GM19395 (cell line): ENCODE data around the gene CSTF2T.

Experiments used
- ATAC-seq: cut with Tn5 transposase; IDR thresholded peaks from one replicate; pipeline ENCODE4 v1.9.1; 2021; ENCODE audit warnings: mild to moderate bottlenecking, moderate library complexity; ENCODE audit not compliant: unreplicated experiment

CSTF2T gene

DNA sequence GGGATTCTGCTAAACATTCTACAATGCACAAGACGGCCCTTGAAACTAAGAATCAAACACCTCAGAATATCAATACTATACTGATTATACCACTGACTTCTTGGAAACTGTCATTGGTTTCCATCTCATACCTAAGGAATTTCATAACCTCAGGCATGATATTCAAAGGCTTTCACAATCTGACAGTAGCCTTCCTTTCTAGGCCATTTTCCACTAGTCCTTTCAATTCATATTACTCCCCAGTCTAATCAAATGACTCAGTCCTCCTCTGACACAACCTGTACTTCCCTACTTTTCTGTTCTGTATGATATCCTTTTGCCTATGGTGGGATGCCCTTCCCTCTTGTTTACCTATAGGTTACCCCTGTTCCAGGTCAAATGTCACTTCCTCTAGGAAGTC is 48.3 kb downstream of the CSTF2T start:
- no peak for ATAC-seq

DNA sequence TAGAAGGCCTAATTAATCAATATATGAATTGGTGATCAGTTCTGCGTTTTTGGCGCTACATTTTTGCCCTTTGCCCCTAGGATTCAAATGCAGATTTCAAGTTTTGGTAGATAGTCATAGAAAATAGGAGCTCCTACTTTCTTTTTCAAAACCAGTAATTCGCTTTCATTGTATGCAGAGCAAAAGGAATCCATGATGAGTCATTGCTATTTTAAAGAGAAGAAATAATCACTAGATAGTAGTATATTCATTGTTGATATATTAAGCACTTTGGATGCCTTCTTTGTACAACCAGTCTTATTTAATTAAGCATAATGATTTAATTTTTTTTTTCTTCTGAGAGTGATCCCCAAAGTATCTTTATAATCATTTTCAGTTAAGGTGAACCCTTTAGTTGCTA is 50.3 kb downstream of the CSTF2T start:
- ATAC-seq: no peak
